Stimulated activated CD8-positive, alpha-beta memory T cell treated with anti-CD3 and anti-CD28 coated beads, Interleukin-4, amount 100 ng/mL, for 1 hour (primary cell): ENCODE measurements around the gene RFPL2.

Experiments used
- DNase-seq, 2 donors: peaks; one replicate each; pipeline ENCODE4 v3.0.0-alpha.2; 2020; ENCODE audit warnings: low read depth in 2 of 2, low spot score in 1 of 2

Gene RFPL2

GRCh38 chr22:32204856-32205722, at the start of gene RFPL2:
Gene RFPL2, minus strand, starts transcription at chr22:32205073. Its CDS starts 2,622 bp downstream, at chr22:32202451.
- DNase-seq = no peak

GRCh38 chr22:32249231-32249630, 44.4 kb upstream of the RFPL2 start:
- no peak for DNase-seq

- no peak for DNase-seq
Observed at GRCh38 chr22:32248276-32248675, 43.4 kb upstream of the RFPL2 start.

- DNase-seq = no peak
Observed at GRCh38 chr22:32246166-32246565, 41.3 kb upstream of the RFPL2 start.

- DNase-seq = no peak
Observed at GRCh38 chr22:32245042-32245441, 40.2 kb upstream of the RFPL2 start.

- no peak for DNase-seq
Observed at GRCh38 chr22:32244547-32244946, 39.7 kb upstream of the RFPL2 start.

GRCh38 chr22:32240461-32240860, 35.6 kb upstream of the RFPL2 start:
- no peak for DNase-seq

GRCh38 chr22:32237906-32238305, 33.0 kb upstream of the RFPL2 start:
- no peak for DNase-seq

GRCh38 chr22:32236970-32237369, 32.1 kb upstream of the RFPL2 start:
- no peak for DNase-seq

- no peak for DNase-seq
Observed at GRCh38 chr22:32233091-32233490, 28.2 kb upstream of the RFPL2 start.

GRCh38 chr22:32232191-32232830, 27.4 kb upstream of the RFPL2 start:
- DNase-seq = no peak

- DNase-seq = no peak
Observed at GRCh38 chr22:32226326-32227104, 21.6 kb upstream of the RFPL2 start.

- no peak for DNase-seq
Observed at GRCh38 chr22:32222991-32223390, 18.1 kb upstream of the RFPL2 start.

GRCh38 chr22:32219026-32219425, 14.2 kb upstream of the RFPL2 start:
- no peak for DNase-seq

GRCh38 chr22:32218470-32218869, 13.6 kb upstream of the RFPL2 start:
- no peak for DNase-seq

- no peak for DNase-seq
Observed at GRCh38 chr22:32217465-32217864, 12.6 kb upstream of the RFPL2 start.

- no peak for DNase-seq
Observed at GRCh38 chr22:32216911-32217310, 12.0 kb upstream of the RFPL2 start.

GRCh38 chr22:32211011-32211410, 6.1 kb upstream of the RFPL2 start:
- DNase-seq = no peak

- DNase-seq = no peak
Observed at GRCh38 chr22:32208681-32209080, 3.8 kb upstream of the RFPL2 start.

- no peak for DNase-seq
Observed at GRCh38 chr22:32207971-32208480, 3.2 kb upstream of the RFPL2 start.
